GM23338 (cell line): Measurements from ENCODE around the gene SERAC1. TPM values are rescaled to one million over a fixed set of nuclear protein-coding genes. Genes with fewer than 3 reads are reported as not detected.

Experiments used
- ATAC-seq: fragments of 200-7000 bp; cut with Tn5 transposase; 3 replicates; pipeline ENCODE4 v1.9.1; 2020
- DNase-seq: peaks from one replicate; pipeline ENCODE4 v3.0.0-alpha.2; 2015; ENCODE audit warnings: low spot score
- H2AFZ ChIP-seq: fragments of 200-600 bp; sonication (generic); 2 replicates; pipeline ENCODE4 v1.8.0; 2016; ENCODE audit warnings: antibody characterized with exemption, mild to moderate bottlenecking, moderate library complexity
- H3F3A ChIP-seq: fragments of 200-600 bp; sonication (generic); replicated peaks from 2 replicates; pipeline ENCODE4 v1.8.0; 2017; ENCODE audit warnings: antibody characterized with exemption, mixed run types, low read depth
- H3K27ac ChIP-seq: fragments of 200-600 bp; sonication (generic); 2 replicates; pipeline ENCODE4 v1.6.1; 2016; ENCODE audit warnings: low read depth
- H3K27me3 ChIP-seq: fragments of 200-600 bp; sonication (generic); 2 replicates; pipeline ENCODE4 v1.8.0; 2016; ENCODE audit warnings: mild to moderate bottlenecking, mixed run types, moderate library complexity; ENCODE audit not compliant: insufficient read depth
- H3K36me3 ChIP-seq: fragments of 200-600 bp; sonication (generic); 2 replicates; pipeline ENCODE4 v1.8.0; 2016; ENCODE audit warnings: mild to moderate bottlenecking; ENCODE audit not compliant: insufficient read depth
- H3K4me1 ChIP-seq: fragments of 200-600 bp; sonication (generic); 2 replicates; pipeline ENCODE4 v1.8.0; 2016; ENCODE audit warnings: mild to moderate bottlenecking, moderate library complexity; ENCODE audit not compliant: insufficient read depth
- H3K4me2 ChIP-seq: fragments of 200-600 bp; sonication (generic); 2 replicates; pipeline ENCODE4 v1.7.1; 2017; ENCODE audit warnings: mixed run types
- H3K4me3 ChIP-seq: fragments of 200-600 bp; sonication (generic); 2 replicates; pipeline ENCODE4 v1.6.1; 2016; ENCODE audit warnings: mixed run types
- H3K79me2 ChIP-seq: fragments of 200-600 bp; sonication (generic); replicated peaks from 2 replicates; pipeline ENCODE4 v1.8.0; 2017; ENCODE audit warnings: mild to moderate bottlenecking; ENCODE audit not compliant: insufficient read depth
- H3K9me2 ChIP-seq: fragments of 200-600 bp; sonication (generic); 2 replicates; pipeline ENCODE4 v1.8.0; 2017; ENCODE audit not compliant: insufficient read depth
- H4K20me1 ChIP-seq: fragments of 200-600 bp; sonication (generic); replicated peaks from 2 replicates; pipeline ENCODE4 v1.8.0; 2017; ENCODE audit warnings: mild to moderate bottlenecking; ENCODE audit not compliant: insufficient read depth
- H3K27ac Mint-ChIP-seq: 2 replicates; pipeline ENCODE4 v1.8.0; 2020; ENCODE audit warnings: inconsistent platforms, mild to moderate bottlenecking, moderate library complexity, mixed read lengths
- H3K27me3 Mint-ChIP-seq: 3 replicates; pipeline ENCODE4 v1.8.0; 2022; ENCODE audit warnings: low read depth, mild to moderate bottlenecking, moderate library complexity, mixed read lengths, inconsistent platforms; ENCODE audit not compliant: insufficient read depth, poor library complexity
- H3K36me3 Mint-ChIP-seq: 3 replicates; pipeline ENCODE4 v1.8.0; 2021; ENCODE audit warnings: low read depth, mild to moderate bottlenecking, inconsistent platforms, moderate library complexity, mixed read lengths
- H3K4me1 Mint-ChIP-seq: 3 replicates; pipeline ENCODE4 v1.8.0; 2020; ENCODE audit warnings: mild to moderate bottlenecking, inconsistent platforms, mixed read lengths
- H3K4me3 Mint-ChIP-seq: 3 replicates; pipeline ENCODE4 v1.8.0; 2021; ENCODE audit warnings: moderate library complexity, mild to moderate bottlenecking, inconsistent platforms, mixed read lengths
- H3K9me3 Mint-ChIP-seq: 3 replicates; pipeline ENCODE4 v1.8.0; 2020; ENCODE audit warnings: moderate library complexity, mild to moderate bottlenecking, inconsistent platforms, mixed read lengths
- CREB1 ChIP-seq: fragments of 250-450 bp; sonication (Bioruptor Pico); IDR thresholded peaks from 2 replicates; pipeline ENCODE4 v1.5.0; 2020; ENCODE audit warnings: low read depth, mild to moderate bottlenecking, moderate library complexity
- EZH2phosphoT487 ChIP-seq: fragments of 200-600 bp; sonication (generic); IDR thresholded peaks from one replicate; pipeline ENCODE4 v1.8.1; 2018; ENCODE audit warnings: antibody characterized with exemption; ENCODE audit not compliant: unreplicated experiment
- POLR2AphosphoS5 ChIP-seq: IDR thresholded peaks from 2 replicates; pipeline ENCODE4 v1.6.1; 2016; ENCODE audit warnings: antibody characterized with exemption, low read depth
- polyA plus RNA-seq: library from polyadenylated mRNA; unstranded; fragments of >200 nt; fragmentation: Nextera tagmentation; extraction: Ambion mirVana; gene quantifications from 2 replicates; pipeline ENCODE4 v1.2.1, GENCODE V29; 2016
- total RNA-seq: library from RNA; depleted of rRNA; stranded (reverse); fragments of >200 nt; shearing (Covaris generic); gene quantifications from 2 replicates; pipeline ENCODE4 v1.2.3, GENCODE V29; 2014
- TF ChIP-seq, protein P1 (sequence below): fragments of 250-450 bp; sonication (Bioruptor Pico); IDR thresholded peaks from 2 replicates; pipeline ENCODE4 v1.5.0; 2020; ENCODE audit warnings: mild to moderate bottlenecking, moderate library complexity
- TF ChIP-seq, protein P2 (sequence below), 2 experiments: fragments of 200-600 bp in 1 of 2; sonication (generic) in 1 of 2; conservative IDR thresholded peaks; 2 replicates each; pipeline versions ENCODE4 v1.5.1 to v1.6.1; 2016 to 2017; ENCODE audit warnings: antibody characterized with exemption in 2 of 2, low read depth in 2 of 2, mild to moderate bottlenecking in 2 of 2, moderate library complexity in 1 of 2

Gene SERAC1
- total and polyA plus RNA-seq, 2 experiments from 2014 or later, result 5.1 to 8.4 TPM

DNA sequence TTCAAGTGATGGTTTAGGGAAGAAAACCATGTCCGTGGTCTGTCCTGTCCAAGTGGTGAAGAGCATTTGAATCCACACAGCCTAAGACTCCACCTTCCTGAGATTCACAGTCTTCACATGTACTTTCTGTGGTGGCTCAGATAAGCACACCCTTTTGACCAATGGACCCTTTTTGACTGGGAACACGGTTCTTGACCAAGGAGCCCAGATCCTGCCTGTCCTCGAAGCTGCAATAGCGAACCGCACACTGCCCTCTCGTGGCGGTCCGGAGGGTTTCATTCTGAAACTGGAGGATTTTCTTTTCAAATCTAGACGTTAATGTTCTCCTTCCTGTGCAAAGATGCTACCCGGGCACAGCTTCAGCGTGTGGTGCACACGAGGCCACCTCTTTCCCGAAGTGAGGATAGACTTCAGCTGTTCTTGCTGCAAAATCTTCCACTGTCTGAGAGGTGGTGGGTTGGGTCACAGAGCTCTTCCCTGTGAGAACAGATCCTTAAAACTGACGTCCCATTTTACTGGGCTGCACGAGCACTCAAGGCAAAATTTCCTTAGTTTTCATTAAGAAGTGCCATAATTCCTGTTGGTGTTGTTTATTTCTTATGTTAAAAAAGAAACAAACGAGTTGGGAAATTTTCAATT lies 95.9 kb downstream of the SERAC1 start:
- H3K27ac Mint-ChIP-seq, result no peak overlapping the region
- no peaks in the 10 kb centered on the region for H4K20me1 ChIP-seq

More for the DNA sequence above, 95.9 kb downstream of the SERAC1 start:
- Histone ChIP-seq H3K27ac (no peak overlapping the region), H3K4me1 (no peaks in the 10 kb centered on the region), H3F3A (no peaks in the 10 kb centered on the region), H2AFZ (no peak overlapping the region), H3K27me3 (no peaks in the 10 kb centered on the region), H3K9me2 (no peaks in the 10 kb centered on the region), H3K4me3 (no peak overlapping the region), H3K79me2 (no peaks in the 10 kb centered on the region), H3K4me2 (no peak overlapping the region), H3K36me3 (no peaks in the 10 kb centered on the region)
- Mint-ChIP-seq H3K27me3 (peaks cover 7% of the 10 kb centered on the region), H3K36me3 (peaks cover 21% of the 10 kb centered on the region), H3K9me3 (no peaks in the 10 kb centered on the region), H3K4me3 (no peak overlapping the region), H3K4me1 (peaks cover 16% of the 10 kb centered on the region; the same call in 2 of the 3 replicates)
- TF ChIP-seq POLR2AphosphoS5, result no peak
- TF ChIP-seq, protein P1, sequence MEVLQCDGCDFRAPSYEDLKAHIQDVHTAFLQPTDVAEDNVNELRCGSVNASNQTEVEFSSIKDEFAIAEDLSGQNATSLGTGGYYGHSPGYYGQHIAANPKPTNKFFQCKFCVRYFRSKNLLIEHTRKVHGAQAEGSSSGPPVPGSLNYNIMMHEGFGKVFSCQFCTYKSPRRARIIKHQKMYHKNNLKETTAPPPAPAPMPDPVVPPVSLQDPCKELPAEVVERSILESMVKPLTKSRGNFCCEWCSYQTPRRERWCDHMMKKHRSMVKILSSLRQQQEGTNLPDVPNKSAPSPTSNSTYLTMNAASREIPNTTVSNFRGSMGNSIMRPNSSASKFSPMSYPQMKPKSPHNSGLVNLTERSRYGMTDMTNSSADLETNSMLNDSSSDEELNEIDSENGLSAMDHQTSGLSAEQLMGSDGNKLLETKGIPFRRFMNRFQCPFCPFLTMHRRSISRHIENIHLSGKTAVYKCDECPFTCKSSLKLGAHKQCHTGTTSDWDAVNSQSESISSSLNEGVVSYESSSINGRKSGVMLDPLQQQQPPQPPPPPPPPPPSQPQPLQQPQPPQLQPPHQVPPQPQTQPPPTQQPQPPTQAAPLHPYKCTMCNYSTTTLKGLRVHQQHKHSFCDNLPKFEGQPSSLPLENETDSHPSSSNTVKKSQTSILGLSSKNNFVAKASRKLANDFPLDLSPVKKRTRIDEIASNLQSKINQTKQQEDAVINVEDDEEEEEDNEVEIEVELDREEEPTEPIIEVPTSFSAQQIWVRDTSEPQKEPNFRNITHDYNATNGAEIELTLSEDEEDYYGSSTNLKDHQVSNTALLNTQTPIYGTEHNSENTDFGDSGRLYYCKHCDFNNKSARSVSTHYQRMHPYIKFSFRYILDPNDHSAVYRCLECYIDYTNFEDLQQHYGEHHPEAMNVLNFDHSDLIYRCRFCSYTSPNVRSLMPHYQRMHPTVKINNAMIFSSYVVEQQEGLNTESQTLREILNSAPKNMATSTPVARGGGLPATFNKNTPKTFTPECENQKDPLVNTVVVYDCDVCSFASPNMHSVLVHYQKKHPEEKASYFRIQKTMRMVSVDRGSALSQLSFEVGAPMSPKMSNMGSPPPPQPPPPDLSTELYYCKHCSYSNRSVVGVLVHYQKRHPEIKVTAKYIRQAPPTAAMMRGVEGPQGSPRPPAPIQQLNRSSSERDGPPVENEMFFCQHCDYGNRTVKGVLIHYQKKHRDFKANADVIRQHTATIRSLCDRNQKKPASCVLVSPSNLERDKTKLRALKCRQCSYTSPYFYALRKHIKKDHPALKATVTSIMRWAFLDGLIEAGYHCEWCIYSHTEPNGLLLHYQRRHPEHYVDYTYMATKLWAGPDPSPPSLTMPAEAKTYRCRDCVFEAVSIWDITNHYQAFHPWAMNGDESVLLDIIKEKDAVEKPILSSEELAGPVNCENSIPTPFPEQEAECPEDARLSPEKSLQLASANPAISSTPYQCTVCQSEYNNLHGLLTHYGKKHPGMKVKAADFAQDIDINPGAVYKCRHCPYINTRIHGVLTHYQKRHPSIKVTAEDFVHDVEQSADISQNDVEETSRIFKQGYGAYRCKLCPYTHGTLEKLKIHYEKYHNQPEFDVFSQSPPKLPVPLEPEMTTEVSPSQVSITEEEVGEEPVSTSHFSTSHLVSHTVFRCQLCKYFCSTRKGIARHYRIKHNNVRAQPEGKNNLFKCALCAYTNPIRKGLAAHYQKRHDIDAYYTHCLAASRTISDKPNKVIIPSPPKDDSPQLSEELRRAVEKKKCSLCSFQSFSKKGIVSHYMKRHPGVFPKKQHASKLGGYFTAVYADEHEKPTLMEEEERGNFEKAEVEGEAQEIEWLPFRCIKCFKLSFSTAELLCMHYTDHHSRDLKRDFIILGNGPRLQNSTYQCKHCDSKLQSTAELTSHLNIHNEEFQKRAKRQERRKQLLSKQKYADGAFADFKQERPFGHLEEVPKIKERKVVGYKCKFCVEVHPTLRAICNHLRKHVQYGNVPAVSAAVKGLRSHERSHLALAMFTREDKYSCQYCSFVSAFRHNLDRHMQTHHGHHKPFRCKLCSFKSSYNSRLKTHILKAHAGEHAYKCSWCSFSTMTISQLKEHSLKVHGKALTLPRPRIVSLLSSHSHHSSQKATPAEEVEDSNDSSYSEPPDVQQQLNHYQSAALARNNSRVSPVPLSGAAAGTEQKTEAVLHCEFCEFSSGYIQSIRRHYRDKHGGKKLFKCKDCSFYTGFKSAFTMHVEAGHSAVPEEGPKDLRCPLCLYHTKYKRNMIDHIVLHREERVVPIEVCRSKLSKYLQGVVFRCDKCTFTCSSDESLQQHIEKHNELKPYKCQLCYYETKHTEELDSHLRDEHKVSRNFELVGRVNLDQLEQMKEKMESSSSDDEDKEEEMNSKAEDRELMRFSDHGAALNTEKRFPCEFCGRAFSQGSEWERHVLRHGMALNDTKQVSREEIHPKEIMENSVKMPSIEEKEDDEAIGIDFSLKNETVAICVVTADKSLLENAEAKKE, result no peak
- TF ChIP-seq, protein P2, sequence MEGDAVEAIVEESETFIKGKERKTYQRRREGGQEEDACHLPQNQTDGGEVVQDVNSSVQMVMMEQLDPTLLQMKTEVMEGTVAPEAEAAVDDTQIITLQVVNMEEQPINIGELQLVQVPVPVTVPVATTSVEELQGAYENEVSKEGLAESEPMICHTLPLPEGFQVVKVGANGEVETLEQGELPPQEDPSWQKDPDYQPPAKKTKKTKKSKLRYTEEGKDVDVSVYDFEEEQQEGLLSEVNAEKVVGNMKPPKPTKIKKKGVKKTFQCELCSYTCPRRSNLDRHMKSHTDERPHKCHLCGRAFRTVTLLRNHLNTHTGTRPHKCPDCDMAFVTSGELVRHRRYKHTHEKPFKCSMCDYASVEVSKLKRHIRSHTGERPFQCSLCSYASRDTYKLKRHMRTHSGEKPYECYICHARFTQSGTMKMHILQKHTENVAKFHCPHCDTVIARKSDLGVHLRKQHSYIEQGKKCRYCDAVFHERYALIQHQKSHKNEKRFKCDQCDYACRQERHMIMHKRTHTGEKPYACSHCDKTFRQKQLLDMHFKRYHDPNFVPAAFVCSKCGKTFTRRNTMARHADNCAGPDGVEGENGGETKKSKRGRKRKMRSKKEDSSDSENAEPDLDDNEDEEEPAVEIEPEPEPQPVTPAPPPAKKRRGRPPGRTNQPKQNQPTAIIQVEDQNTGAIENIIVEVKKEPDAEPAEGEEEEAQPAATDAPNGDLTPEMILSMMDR (conservative IDR thresholded peaks at IDR 0.05; ENCODE audit: low read depth in 2 of 2), result peak; percentile 86 to 93
- TF ChIP-seq EZH2phosphoT487, result no peak
- no peak for TF ChIP-seq CREB1 (CRISPR knock-in tag)
- ATAC-seq (peak; percentile 79), DNase-seq (peak; percentile 84)
